GM12864 (cell line): ENCODE measurements around the gene TMEM244.

ENCODE experiments used
- DNase-seq: peaks from one replicate; pipeline ENCODE4 v3.0.0-alpha.2; 2011; ENCODE audit warnings: low read depth
- H3K4me3 ChIP-seq: 2 replicates; pipeline ENCODE4 v1.5.1; 2011; ENCODE audit warnings: mild to moderate bottlenecking, low read depth, low read length, control low read depth
- CTCF ChIP-seq: IDR thresholded peaks from 2 replicates; pipeline ENCODE4 v1.5.1; 2011; ENCODE audit warnings: low read depth, mild to moderate bottlenecking, moderate library complexity, low read length, control low read depth, inconsistent platforms; ENCODE audit errors: missing control alignments

TMEM244 gene

GRCh38 chr6:129867403-129867802, 6.3 kb upstream of the TMEM244 start:
- no peak for TF ChIP-seq CTCF
- no peak for DNase-seq

GRCh38 chr6:129866688-129867087, 5.6 kb upstream of the TMEM244 start:
- no peak for TF ChIP-seq CTCF
- no peak overlapping the region for H3K4me3 ChIP-seq
- DNase-seq = no peak

More at GRCh38 chr6:129867403-129867802, 6.3 kb upstream of the TMEM244 start:
- no peak overlapping the region for H3K4me3 ChIP-seq

- no peak for DNase-seq
- H3K4me3 ChIP-seq = no peak overlapping the region
- no peak for TF ChIP-seq CTCF
Measured at GRCh38 chr6:129866256-129866655, 5.1 kb upstream of the TMEM244 start.

DNA sequence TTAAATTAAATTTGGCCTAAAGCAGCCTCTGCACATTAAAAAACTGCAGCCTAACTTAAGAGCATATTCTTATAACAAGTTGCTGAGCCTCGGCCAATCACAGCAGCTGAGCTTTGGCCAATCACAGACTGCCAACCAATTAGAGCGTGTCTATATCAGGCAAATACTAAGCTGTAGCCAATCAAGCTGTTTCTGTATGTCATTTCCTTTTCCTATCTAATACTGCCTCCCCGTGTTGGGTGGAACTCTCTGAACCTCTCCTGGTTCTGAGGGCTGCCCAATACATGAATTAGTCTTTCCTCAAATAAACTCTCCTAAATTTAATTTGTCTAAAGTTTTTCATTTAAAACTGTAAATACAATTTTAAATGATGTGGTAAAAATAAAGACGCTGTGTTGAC, 3.9 kb upstream of the TMEM244 start:
- TF ChIP-seq CTCF = no peak
- H3K4me3 ChIP-seq = no peak overlapping the region
- no peak for DNase-seq

GRCh38 chr6:129863664-129864063, 2.5 kb upstream of the TMEM244 start:
- H3K4me3 ChIP-seq = no peak overlapping the region
- no peak for DNase-seq

GRCh38 chr6:129859524-129859923, 1.6 kb downstream of the TMEM244 start:
- TF ChIP-seq CTCF = no peak
- no peak overlapping the region for H3K4me3 ChIP-seq
- no peak for DNase-seq

More at GRCh38 chr6:129863664-129864063, 2.5 kb upstream of the TMEM244 start:
- TF ChIP-seq CTCF = no peak

GRCh38 chr6:129857838-129858237, 3.3 kb downstream of the TMEM244 start:
- DNase-seq = no peak
- no peak for TF ChIP-seq CTCF
- H3K4me3 ChIP-seq = no peak overlapping the region
